GM12878 (cell line): Measurements from ENCODE around the gene OR2AJ1.

ENCODE experiments used
- CEBPB ChIP-seq, 2 experiments: fragments of 150-350 bp in 1 of 2; IDR thresholded peaks; 2 replicates each; pipeline ENCODE4 v1.6.1; 2012 to 2014; ENCODE audit warnings: low read depth in 2 of 2, low read length in 2 of 2, borderline replicate concordance in 1 of 2, inconsistent platforms in 1 of 2
- CHD2 ChIP-seq: IDR thresholded peaks from 2 replicates; pipeline ENCODE4 v1.6.1; 2011; ENCODE audit warnings: low read depth, low read length, improper control_type of control experiment, borderline replicate concordance
- EP300 ChIP-seq, 2 experiments: fragments of 150-350 bp in 1 of 2; IDR thresholded peaks; 2 replicates each; pipeline ENCODE4 v1.6.1; 2011 to 2012; ENCODE audit warnings: low read depth in 2 of 2, low read length in 2 of 2, borderline replicate concordance in 1 of 2, improper control_type of control experiment in 1 of 2, inconsistent platforms in 1 of 2; ENCODE audit not compliant: control insufficient read depth in 1 of 2
- POLR2A ChIP-seq: IDR thresholded peaks from 2 replicates; pipeline ENCODE4 v1.6.1; 2011; ENCODE audit warnings: low read depth, mild to moderate bottlenecking, low read length
- POLR2AphosphoS5 ChIP-seq: IDR thresholded peaks from 2 replicates; pipeline ENCODE4 v1.6.1; 2011; ENCODE audit warnings: mild to moderate bottlenecking, low read length, inconsistent platforms
- ZNF274 ChIP-seq: IDR thresholded peaks from one replicate; pipeline ENCODE4 v1.8.0; 2011; ENCODE audit not compliant: insufficient read length, insufficient read depth
- ZNF384 ChIP-seq: IDR thresholded peaks from 2 replicates; pipeline ENCODE4 v1.6.1; 2012; ENCODE audit warnings: low read depth, mild to moderate bottlenecking, low read length, improper control_type of control experiment, borderline replicate concordance
- ZZZ3 ChIP-seq: IDR thresholded peaks from 2 replicates; pipeline ENCODE4 v1.6.1; 2011; ENCODE audit warnings: low read depth; ENCODE audit not compliant: control insufficient read depth, insufficient read length
- TF ChIP-seq, protein P1 (sequence below): fragments of 450-650 bp; IDR thresholded peaks from 2 replicates; pipeline ENCODE4 v1.6.1; 2017; ENCODE audit warnings: mild to moderate bottlenecking, low read depth, inconsistent platforms; ENCODE audit not compliant: poor library complexity, severe bottlenecking
- TF ChIP-seq, protein P2 (sequence below), 3 experiments: IDR thresholded peaks in 2 of 3; conservative IDR thresholded peaks in 1 of 3; 2 replicates each; pipeline ENCODE4 v1.5.1; 2011; ENCODE audit warnings: low read depth in 3 of 3, low read length in 3 of 3, mild to moderate bottlenecking in 3 of 3, control low read depth in 2 of 3, moderate library complexity in 2 of 3, inconsistent platforms in 1 of 3, mixed read lengths in 1 of 3; ENCODE audit not compliant: control insufficient read depth in 2 of 3, insufficient read depth in 1 of 3; ENCODE audit errors: extremely low read depth in 1 of 3
- TF ChIP-seq, protein P3 (sequence below): IDR thresholded peaks from 2 replicates; pipeline ENCODE4 v1.6.1; 2011; ENCODE audit warnings: mild to moderate bottlenecking, low read depth, low read length, moderate library complexity; ENCODE audit not compliant: insufficient replicate concordance

GRCh38 chr1:247933989-247934388 lies 9.3 kb downstream of the OR2AJ1 start:
- TF ChIP-seq POLR2A (no peak), ZNF384 (no peak), ZNF274 (no peak), POLR2AphosphoS5 (no peak), CHD2 (no peak), EP300 (IDR thresholded peaks at IDR 0.05; ENCODE audit: borderline replicate concordance in 1 of 2, control insufficient read depth in 1 of 2, low read depth in 2 of 2, low read length in 2 of 2) (no peak), ZZZ3 (no peak), CEBPB (IDR thresholded peaks at IDR 0.05; ENCODE audit: borderline replicate concordance in 1 of 2, low read depth in 2 of 2, low read length in 2 of 2) (no peak)
- TF ChIP-seq, protein P1, sequence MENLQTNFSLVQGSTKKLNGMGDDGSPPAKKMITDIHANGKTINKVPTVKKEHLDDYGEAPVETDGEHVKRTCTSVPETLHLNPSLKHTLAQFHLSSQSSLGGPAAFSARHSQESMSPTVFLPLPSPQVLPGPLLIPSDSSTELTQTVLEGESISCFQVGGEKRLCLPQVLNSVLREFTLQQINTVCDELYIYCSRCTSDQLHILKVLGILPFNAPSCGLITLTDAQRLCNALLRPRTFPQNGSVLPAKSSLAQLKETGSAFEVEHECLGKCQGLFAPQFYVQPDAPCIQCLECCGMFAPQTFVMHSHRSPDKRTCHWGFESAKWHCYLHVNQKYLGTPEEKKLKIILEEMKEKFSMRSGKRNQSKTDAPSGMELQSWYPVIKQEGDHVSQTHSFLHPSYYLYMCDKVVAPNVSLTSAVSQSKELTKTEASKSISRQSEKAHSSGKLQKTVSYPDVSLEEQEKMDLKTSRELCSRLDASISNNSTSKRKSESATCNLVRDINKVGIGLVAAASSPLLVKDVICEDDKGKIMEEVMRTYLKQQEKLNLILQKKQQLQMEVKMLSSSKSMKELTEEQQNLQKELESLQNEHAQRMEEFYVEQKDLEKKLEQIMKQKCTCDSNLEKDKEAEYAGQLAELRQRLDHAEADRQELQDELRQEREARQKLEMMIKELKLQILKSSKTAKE, result no peak
- TF ChIP-seq, protein P2, sequence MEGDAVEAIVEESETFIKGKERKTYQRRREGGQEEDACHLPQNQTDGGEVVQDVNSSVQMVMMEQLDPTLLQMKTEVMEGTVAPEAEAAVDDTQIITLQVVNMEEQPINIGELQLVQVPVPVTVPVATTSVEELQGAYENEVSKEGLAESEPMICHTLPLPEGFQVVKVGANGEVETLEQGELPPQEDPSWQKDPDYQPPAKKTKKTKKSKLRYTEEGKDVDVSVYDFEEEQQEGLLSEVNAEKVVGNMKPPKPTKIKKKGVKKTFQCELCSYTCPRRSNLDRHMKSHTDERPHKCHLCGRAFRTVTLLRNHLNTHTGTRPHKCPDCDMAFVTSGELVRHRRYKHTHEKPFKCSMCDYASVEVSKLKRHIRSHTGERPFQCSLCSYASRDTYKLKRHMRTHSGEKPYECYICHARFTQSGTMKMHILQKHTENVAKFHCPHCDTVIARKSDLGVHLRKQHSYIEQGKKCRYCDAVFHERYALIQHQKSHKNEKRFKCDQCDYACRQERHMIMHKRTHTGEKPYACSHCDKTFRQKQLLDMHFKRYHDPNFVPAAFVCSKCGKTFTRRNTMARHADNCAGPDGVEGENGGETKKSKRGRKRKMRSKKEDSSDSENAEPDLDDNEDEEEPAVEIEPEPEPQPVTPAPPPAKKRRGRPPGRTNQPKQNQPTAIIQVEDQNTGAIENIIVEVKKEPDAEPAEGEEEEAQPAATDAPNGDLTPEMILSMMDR (IDR thresholded peaks at IDR 0.05 in 2 of 3, conservative IDR thresholded peaks at IDR 0.05 in 1 of 3; ENCODE audit: control insufficient read depth in 2 of 3, extremely low read depth in 1 of 3, insufficient read depth in 1 of 3, low read depth in 3 of 3, low read length in 3 of 3), result no peak
- TF ChIP-seq, protein P3, sequence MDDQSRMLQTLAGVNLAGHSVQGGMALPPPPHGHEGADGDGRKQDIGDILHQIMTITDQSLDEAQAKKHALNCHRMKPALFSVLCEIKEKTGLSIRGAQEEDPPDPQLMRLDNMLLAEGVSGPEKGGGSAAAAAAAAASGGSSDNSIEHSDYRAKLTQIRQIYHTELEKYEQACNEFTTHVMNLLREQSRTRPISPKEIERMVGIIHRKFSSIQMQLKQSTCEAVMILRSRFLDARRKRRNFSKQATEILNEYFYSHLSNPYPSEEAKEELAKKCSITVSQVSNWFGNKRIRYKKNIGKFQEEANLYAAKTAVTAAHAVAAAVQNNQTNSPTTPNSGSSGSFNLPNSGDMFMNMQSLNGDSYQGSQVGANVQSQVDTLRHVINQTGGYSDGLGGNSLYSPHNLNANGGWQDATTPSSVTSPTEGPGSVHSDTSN, result no peak
